Stimulated activated CD8-positive, alpha-beta memory T cell treated with anti-CD3 and anti-CD28 coated beads, Interleukin-12 subunit alpha, Interleukin-12 subunit beta, amount 100 ng/mL, for 4 hours (primary cell): ENCODE data around the gene ZNF521.
A peak's percentile ranks its signal among the peaks of the same experiment; 100 is the strongest.

Source experiments
- DNase-seq: peaks from one replicate; pipeline ENCODE4 v3.0.0-alpha.2; 2020; ENCODE audit warnings: low read depth

ZNF521 gene

GRCh38 chr18:25351777-25352628 lies at the start of gene ZNF521:
ZNF521 (minus strand) TSS chr18:25352166; CDS start chr18:25350946, 1,220 bp downstream.
- DNase-seq: peak; percentile 19

GRCh38 chr18:25399554-25399953 lies 47.6 kb upstream of the ZNF521 start:
- DNase-seq: no peak

GRCh38 chr18:25392192-25392591 lies 40.2 kb upstream of the ZNF521 start:
- DNase-seq: no peak

DNA sequence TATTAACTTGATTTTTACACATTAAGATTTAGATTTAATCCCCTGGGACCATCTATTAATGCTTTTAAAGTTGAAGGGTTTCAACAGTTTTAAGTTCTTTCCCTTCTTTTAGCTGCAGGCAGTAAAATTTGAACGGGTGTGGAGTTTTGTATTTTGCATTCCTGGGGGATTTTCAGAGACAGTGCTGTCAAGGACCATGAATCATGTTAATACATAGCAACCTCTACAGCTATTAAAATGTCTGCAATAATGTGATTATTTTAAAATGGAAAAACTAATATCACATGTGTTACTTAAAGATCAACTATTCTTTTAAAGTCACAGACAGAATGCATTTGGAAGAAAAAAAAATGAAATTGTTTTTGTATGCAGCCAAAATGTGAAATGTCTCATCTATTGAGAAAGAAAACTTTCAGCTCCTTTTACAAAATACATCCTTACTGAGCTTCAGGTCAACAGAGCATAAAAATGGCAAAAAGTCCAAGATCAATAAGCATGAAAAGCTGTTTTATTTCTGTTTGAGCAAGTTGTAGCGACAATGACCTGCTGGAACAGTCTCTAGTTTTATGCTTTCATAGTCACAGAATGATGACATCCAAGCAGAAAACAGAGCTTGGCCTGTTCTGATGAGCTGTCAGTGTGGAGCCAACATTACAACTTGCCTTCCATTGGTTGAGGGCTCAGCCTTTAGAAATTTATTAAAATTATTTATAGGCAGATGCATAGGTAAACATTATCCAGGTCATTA lies 21.6 kb upstream of the ZNF521 start:
- no peak for DNase-seq

GRCh38 chr18:25370391-25370790 lies 18.4 kb upstream of the ZNF521 start:
- no peak for DNase-seq

DNA sequence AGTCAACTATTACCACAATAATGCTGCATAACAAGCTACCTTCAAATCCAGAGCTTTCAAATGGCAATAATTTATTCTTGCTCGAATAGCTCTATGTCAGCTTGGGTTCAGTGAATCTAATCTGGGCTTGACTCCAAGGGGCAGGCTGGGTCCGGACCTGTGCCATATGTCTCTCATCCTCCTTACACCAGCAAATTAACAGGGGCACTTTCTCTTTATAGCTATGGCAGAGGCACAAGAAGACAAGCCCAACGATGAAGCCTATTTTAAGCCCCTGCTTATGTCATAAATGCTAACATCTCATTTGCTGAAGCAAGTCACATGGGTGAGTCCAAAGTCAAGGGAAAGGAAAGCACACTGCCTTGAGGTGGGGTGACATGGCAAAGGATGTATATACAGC lies 13.3 kb upstream of the ZNF521 start:
- DNase-seq: no peak

DNA sequence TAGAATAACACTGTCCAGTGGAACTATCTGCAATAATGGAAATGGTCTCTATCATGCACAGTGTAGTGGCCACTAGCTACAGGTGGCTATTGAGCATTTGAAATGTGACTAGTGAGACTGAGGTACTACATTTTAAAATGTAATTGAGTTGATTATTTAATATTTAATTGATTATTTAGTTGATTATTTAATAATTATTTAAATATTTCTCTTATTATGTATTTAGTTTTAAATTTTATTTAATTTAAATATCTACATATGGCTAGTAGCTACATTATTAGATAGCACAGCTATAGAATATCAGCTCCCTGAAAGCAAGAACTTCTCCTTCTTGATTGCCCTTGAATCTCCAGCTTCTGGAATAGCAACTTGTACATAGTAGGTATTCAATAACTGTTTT lies 12.8 kb upstream of the ZNF521 start:
- no peak for DNase-seq

- no peak for DNase-seq
Observed at GRCh38 chr18:25360301-25360899, 8.4 kb upstream of the ZNF521 start.

DNA sequence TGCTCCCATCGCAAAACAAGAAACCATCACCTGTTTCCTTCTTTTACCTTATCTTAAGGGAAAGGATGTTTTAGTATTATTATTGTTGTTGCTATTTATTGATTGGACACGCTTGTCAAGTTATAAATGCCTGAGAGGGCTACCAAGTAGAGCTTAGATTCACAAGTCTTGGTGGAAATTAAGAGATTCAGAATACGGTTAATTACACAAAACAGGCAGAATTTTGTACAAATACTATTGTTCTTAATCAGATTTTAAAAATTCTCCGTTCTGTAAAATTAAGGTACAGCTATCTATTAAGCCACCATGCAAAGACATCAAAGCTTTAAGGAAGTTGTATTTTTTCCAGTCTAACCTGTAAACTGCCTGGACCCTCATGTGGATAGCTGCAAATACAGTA lies 1.1 kb upstream of the ZNF521 start:
- no peak for DNase-seq

- DNase-seq: no peak
Observed at GRCh38 chr18:25352629-25353005, 651 bp upstream of the ZNF521 start.

DNA sequence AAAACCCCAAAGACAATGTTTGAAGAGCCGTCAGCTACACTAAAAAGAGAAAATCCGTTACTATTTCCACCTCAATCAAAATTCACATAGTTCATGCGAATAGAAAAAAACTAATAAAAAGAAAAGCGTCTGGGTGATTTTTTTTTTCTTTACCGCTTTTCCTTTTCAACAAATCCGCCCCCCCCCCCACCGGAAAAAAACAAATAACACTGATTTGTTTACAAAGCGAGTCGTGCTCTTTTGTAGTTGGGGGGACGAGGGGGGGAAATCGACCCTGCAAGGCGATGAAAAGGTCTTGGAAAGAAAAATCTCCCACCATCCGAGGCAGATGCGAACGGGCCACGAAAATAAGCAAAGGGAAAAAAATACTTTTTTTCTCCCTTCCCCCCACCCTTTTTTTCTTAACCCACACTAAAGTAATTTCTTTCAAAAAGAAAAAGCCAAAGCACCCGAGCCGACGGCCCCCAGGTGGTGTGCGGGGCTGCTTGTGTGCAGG lies 638 bp downstream of the ZNF521 start:
- DNase-seq: no peak

DNA sequence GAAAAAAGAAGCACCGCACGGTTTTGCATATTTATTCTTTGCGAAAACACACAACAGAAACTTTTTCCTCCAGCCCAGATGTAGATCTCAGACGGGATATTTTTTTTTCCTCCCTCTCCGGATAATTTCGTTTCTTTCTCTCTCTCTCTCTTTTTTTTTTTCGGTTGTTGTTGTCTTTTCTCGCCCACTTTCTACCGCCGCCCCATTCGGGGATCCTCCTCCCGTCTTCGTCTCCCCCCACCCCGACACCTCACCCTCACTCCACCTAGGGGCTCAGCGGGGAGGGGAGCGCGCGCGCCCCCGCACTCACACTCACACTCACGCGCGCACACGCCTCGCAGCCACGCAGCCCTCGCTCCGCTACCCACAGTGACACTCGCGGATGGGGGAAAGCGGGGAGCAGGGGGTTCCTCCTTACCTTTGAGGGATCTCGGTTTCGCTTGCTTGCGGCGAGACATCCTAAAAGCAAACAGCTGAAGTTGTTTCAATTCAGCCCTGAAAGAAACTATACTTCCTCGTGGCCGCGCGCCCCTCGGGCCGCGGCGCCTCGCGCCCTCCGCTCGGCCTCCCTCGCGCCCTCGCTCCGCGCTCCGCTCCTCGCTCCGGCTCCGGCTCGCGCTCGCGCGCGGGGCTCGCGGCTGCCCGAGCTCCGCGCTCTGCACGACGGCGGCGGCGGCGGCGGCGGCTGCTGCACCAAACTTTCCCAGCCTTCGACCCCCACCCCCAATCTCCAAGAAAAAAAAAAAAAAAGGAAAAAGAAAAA lies 1.3 kb downstream of the ZNF521 start:
- DNase-seq: no peak

DNA sequence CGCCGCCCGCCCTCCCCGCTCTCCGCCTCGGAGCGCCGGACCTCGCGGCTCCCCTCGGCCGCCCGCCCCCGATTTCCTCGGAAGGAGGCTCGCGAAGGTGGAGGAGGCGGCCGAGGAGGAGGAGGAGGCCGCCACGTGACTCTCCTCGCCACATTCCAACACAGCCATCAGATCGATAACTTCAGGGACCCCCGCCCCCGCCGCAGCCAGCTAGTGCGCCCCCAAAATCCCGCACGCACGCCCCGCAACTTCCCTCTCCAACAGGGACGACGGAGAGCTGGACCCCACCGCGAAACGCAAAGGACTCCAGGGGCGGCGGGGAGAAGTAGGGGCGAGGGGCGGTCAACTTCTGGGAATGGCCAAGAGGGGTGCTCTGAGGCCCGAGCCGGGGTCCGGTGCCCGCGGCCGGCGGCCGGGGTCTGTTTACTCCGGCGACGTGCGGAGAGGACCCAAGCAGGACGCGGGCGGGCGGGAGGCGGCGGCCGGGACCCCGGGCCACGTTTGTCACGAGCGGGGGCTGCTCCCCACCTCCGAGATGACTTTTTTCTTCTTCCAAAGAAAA lies 2.0 kb downstream of the ZNF521 start:
- no peak for DNase-seq

- DNase-seq: no peak
Observed at GRCh38 chr18:25349131-25349925, 2.6 kb downstream of the ZNF521 start.

DNA sequence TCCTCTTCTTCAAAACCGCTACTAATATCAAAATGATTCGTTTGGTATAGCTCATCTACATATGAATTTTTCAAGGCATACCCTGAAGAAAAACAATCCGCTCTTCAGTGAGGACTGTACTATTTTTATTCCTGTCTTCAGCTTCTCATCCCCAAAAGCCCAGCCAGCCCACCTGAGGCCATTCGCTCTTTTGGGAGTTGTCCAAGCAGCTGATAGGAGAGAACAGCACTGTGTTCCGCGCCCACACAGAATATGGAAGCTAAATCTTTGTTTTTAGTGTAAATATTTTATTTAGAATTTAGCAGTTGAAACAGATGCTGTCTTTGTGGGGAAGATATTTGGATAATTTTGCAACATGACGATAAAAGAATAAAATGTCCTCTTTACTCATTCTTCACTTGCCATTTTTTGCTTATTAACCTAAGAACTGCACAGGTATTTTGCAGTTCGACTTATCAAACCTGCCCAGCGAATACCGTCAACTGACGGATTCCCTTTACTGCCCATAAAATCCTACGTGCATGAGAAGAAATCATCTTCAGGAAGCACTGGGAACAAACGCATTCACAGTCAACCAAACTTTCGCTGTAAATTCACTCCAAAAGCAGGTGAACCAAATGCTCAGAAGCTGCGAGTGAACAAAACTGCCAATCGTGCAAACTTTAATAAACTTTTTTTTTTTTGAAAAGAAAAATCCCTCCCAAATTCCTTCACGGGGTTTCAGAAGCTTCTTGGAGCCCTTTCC lies 3.4 kb downstream of the ZNF521 start:
- DNase-seq: no peak

GRCh38 chr18:25346561-25346960 lies 5.4 kb downstream of the ZNF521 start:
- no peak for DNase-seq

DNA sequence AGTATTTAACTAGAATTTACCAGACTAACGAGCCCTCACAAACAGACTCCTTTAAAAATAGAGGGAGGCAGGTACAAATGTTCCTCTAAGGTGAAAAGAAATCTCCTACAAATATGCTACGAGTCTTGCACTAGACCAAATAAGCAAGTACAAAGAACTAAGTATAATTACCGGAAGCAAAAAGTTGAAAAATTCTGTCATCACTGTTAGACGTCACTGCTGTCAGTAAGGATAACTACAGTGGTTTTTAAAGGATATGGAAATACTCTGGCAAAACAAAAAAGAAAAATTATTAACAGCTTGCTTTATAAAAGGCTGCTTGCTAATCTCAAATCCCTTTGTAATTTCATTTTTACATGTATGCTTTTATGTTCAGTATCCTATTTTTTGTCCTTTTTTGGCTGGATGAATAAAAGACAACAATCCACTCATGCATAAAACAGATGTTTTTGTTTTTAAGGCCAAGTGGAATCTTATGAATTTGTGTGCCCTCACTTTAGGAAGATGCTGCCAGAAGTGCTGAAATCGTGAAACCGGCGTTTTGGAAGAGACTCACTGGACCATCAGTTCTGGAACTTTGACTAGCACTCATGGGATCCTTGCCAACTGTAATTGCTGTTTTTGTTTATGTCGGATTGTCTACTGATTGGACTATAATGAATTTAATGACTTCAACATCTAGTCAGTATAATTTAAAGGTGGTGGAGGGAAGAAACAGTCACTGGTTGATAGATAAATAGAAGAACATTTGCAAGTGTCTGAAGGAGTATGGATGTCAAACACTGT lies 6.7 kb downstream of the ZNF521 start:
- DNase-seq: no peak

DNA sequence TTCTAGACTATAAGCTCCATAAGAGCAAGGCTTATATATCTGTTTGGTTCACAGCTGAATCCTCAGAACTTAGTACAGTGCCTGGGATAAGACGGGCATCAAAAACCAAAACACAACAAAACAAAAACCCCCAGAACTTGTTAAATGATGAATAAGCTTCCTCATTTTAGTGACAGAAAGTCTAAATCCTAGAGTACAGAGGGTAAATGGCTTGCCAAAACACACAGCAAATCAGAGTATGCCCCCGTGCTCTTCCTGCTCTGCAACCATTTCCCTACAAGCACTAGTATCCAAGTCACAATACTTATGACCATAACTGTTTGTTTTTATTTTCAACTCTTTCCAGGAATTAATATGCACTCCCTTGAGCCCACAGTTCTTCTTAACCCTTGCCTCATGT lies 10.1 kb downstream of the ZNF521 start:
- DNase-seq: no peak

DNA sequence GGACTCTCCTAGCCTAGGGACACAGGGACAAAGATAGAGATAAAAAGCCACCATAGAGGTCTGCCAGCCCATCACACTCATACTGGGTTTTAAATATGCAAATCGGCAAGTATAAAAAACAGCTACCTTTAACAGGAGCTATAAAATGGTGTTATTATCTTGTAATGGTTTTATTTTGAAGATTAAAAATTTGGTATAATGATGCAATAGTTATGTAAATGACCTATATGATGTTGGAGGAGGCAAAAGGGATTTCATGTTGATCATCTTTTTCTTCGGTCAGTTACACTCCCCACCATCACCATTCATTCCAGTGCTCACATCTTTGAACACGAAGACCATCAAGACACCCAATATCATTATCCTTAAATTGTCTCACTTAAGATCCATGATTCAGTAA lies 11.2 kb downstream of the ZNF521 start:
- no peak for DNase-seq
